Stimulated activated naive CD4-positive, alpha-beta T cell (primary cell): ENCODE results near the gene CELF6.

ENCODE experiments used
- DNase-seq, 6 experiments: peaks; one replicate each; lab custom pipeline; 2025; lab: John Stamatoyannopoulos, UW

CELF6 gene

DNA sequence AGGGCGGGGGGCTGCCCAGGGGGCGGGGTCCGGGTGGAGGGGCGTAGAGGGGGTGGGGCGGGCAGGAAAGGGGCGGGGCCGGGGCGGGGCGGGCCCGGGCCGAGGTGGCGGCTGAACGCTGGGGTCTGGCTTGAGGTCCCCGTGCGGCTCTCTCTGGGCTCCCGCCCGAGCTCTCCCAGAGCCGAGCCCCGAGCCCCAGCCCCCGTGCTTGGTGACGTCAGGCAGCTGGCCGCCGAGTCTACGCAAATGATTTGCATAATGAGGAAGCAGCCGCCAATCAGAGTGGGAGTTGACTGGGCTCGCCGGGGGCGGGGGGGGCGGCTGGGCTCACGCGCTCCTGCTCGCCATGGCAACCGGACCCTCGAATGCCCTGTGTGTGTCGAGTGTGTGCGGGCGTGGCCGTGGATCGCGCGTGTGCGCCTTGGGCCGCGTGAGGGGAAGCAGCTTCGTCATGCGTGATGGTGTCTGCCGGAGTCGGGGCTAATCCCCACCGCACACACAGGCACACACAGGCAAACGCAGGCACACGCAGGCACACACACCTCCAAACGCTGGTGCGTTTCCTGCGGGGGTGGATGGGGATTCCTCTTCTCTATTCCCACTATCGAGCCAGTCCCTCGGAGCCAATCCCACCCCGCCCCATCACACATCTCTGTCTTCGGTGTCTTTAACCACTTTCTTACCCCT, at the start of gene CELF6:
Gene CELF6, minus strand, starts transcription at position 173 of the 687 bp plus-strand sequence. CDS start 283 bp downstream, outside the sequence.
- DNase-seq, result peak; percentile 52 to 73 (median 60)

GRCh38 chr15:72368899-72369298, 48.9 kb upstream of the CELF6 start:
- no peak for DNase-seq

DNA sequence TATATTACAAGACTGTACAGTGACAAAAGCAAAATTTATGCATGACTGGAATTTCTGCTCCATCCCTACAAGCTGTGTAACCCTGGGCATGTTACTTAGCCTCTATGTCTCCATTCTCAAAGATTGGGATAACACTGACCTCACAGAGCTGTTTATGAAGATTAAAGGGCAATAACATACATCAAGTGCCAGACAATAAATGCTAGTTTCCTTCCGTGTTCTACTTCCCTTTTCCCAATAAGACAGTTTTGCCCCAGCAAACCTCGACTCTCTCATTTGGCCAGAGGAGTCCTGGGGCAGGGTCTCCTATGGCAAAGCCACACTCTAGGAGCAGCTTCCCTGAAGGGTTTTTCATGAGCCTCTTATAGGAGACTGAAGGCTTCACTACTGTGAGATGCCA, 48.4 kb upstream of the CELF6 start:
- DNase-seq, result no peak

- DNase-seq, result peak in 2 of 6 experiments; percentile 11 to 17
Measured at GRCh38 chr15:72365844-72366243, 45.9 kb upstream of the CELF6 start.

GRCh38 chr15:72361176-72361575, 41.2 kb upstream of the CELF6 start:
- DNase-seq, result no peak

GRCh38 chr15:72358650-72359171, 38.8 kb upstream of the CELF6 start:
- DNase-seq, result no peak

DNA sequence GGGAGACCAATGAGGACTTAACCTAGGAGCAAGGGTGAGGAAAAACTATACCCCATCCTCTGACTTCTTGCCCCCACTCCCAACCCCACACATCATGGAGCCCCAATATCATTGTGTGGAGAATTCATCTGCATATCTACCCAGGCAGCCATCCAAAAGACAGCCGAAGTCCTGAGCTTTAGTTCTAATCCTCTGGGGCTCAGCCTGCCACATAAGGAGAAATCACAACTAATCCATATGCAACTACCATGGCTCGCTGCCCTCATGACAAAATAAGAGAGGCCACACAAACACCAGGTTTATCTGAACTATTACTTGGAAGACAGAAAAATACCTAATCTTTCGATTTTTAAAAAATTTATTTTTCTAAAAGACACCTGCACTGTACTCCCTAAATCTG, 38.2 kb upstream of the CELF6 start:
- DNase-seq, result no peak

GRCh38 chr15:72354496-72354895, 34.5 kb upstream of the CELF6 start:
- no peak for DNase-seq

DNA sequence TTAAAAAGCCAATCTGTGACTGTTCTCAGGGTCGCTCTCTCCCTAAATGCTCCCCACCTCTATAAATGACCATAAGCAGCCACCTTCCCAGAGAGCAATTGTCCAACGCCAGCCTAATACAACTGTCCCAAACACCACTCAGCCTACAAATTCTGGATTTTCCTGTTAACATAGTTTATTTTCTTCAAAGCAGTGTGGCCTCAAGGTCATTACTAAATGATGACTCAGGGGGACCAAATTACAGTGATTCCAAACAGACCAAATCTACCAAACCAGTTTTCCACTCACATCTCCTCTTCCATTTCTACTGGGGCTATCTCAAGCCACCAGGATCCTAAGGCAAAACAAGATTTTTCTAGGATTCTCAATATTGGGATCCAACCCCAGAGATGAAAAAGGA, 33.3 kb upstream of the CELF6 start:
- no peak for DNase-seq

- DNase-seq, result no peak
Measured at GRCh38 chr15:72345806-72346205, 25.8 kb upstream of the CELF6 start.

GRCh38 chr15:72345280-72345679, 25.3 kb upstream of the CELF6 start:
- DNase-seq, result no peak

- no peak for DNase-seq
Measured at GRCh38 chr15:72344602-72345001, 24.6 kb upstream of the CELF6 start.

- DNase-seq, result peak in 4 of 6 experiments; percentile 20 to 50 (median 31)
Measured at GRCh38 chr15:72342385-72342784, 22.4 kb upstream of the CELF6 start.

GRCh38 chr15:72341361-72341760, 21.4 kb upstream of the CELF6 start:
- DNase-seq, result no peak

DNA sequence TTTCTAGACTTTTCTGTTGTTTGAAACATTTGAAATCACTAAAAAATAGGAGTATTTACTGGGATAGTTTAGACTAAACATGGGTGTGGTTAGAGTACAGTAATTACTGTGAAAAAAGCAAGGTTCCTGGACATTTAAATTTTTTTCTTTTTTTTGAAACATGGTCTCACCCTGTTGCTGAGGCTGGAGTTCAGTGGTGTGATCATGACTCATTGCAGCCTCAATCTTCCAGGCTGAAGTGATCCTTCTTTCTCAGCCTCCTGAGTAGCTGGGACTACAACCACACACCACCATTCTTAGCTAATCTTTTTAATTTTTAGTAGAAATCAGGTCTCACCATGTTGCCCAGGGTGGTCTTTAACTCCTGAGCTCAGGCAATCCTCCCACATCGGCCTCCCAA, 20.4 kb upstream of the CELF6 start:
- DNase-seq, result no peak

GRCh38 chr15:72339777-72340177, 19.8 kb upstream of the CELF6 start:
- no peak for DNase-seq

GRCh38 chr15:72338617-72339321, 18.8 kb upstream of the CELF6 start:
- DNase-seq, result no peak

GRCh38 chr15:72338148-72338547, 18.2 kb upstream of the CELF6 start:
- no peak for DNase-seq

- DNase-seq, result no peak
Measured at GRCh38 chr15:72334842-72335241, 14.9 kb upstream of the CELF6 start.

- no peak for DNase-seq
Measured at GRCh38 chr15:72331021-72331420, 11.1 kb upstream of the CELF6 start.

DNA sequence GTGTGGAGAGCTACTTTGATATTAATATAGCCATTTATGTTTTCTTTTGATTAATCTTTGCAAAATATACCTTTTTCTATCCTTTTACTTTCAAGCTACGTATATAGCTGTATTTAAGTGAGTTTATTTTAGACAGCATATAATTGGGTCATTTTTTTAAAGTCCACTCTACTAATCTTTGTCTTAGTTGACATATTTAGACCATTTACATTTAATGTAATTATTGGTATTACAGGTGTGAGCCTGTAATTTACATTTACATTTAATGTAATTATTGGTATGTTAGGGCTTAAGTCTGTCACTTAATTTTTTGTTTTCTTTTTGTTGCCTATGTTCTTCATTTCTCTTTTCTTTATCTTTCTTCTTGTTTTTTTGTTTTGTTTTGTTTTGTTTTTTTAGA, 3.8 kb upstream of the CELF6 start:
- no peak for DNase-seq

DNA sequence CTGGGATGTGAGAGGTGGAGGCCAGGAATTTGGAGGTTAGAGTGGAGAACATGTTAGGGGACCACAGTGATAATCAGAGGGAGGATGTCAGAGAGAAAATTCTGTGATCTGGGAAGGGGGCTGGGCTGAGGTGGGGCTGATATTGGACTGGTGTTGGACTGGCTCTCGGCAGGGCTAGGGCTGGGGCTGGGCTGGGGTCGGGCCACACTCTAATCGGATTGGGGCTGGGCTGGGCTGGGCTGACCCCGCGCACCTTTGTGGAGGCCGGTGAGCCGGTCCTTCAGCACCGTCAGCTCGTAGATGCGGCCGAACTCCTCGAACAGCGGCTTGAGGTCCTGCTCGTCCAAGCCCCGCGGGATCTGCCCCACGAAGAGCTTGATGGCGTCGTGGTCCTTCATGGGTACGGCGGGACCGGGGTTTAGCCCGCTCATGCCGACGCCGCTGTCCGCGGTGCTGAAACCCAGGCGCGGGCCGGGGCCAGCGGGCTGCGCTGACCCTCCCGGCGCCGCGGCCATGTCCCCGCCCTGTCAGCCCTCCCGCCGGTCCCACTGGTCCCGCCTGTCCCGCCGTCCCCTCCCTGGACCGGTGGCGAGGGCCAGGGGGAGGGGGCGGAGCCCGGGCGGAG, 485 bp downstream of the CELF6 start:
- peak in 5 of 6 experiments; percentile 25 to 52 (median 32) for DNase-seq

DNA sequence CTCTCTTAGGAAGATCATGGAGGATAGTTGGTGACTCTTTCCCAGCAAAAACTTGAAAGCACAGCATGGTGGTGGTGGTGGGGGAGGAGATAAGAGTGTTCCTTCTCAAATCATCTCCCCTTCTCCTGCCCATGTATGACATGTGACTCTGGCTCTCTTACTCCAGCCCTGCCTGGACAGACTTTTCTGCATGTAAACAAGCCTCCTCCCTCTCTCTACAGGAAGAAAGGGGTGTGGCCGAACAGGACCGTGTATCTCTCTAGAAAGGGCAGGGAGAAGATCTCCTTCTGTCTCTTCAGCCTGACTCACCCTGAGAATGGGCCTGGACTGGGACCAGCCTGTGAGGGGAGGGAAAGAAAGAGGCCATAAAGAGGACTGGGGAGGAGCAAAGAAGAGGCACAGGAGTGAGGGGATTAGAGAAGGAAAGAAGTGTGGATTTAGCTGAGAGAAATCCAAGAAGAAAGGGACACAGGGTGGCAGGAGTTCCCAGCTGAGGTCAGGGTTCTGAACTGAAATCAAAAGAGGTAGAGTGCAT, 1.5 kb downstream of the CELF6 start:
- DNase-seq, result no peak
